H9 (cell line): Measurements from ENCODE around the gene DEPDC1B. TPM values are rescaled to one million over a fixed set of nuclear protein-coding genes. Genes with fewer than 3 reads are reported as not detected.
A peak's percentile ranks its signal among the peaks of the same experiment; 100 is the strongest.

Experiments used
- DNase-seq: peaks from one replicate; pipeline ENCODE4 v3.0.0-alpha.2; 2017
- H2AFZ ChIP-seq: one replicate; pipeline ENCODE4 v1.6.1; 2013; ENCODE audit warnings: mild to moderate bottlenecking, low read length, control low read depth, moderate library complexity
- H2AK5ac ChIP-seq: 2 replicates; pipeline ENCODE4 v1.6.1; 2013; ENCODE audit warnings: low read length, control low read depth, mixed read lengths; ENCODE audit not compliant: insufficient read length
- H2BK120ac ChIP-seq: one replicate; pipeline ENCODE4 v1.6.1; 2013; ENCODE audit warnings: low read depth, mild to moderate bottlenecking, low read length, control low read depth, inconsistent platforms; ENCODE audit not compliant: poor library complexity, severe bottlenecking
- H2BK12ac ChIP-seq: 2 replicates; pipeline ENCODE4 v1.6.1; 2013; ENCODE audit warnings: low read length, control low read depth, mixed read lengths, low read depth; ENCODE audit not compliant: insufficient read length
- H2BK15ac ChIP-seq: 2 replicates; pipeline ENCODE4 v1.6.1; 2013; ENCODE audit warnings: low read depth, low read length, control low read depth
- H2BK20ac ChIP-seq: one replicate; pipeline ENCODE4 v1.6.1; 2013; ENCODE audit warnings: low read depth, mild to moderate bottlenecking, low read length, control low read depth, inconsistent platforms; ENCODE audit not compliant: poor library complexity, severe bottlenecking
- H2BK5ac ChIP-seq: 2 replicates; pipeline ENCODE4 v1.6.1; 2013; ENCODE audit warnings: low read length, control low read depth, mixed read lengths; ENCODE audit not compliant: insufficient read length
- H3K14ac ChIP-seq: 2 replicates; pipeline ENCODE4 v1.6.1; 2013; ENCODE audit warnings: low read length, control low read depth; ENCODE audit not compliant: insufficient read depth
- H3K18ac ChIP-seq: 2 replicates; pipeline ENCODE4 v1.6.1; 2013; ENCODE audit warnings: low read depth, mild to moderate bottlenecking, mixed read lengths, low read length, control low read depth; ENCODE audit not compliant: insufficient read length
- H3K23ac ChIP-seq: 2 replicates; pipeline ENCODE4 v1.6.1; 2013; ENCODE audit warnings: low read length, control low read depth, mixed read lengths, low read depth; ENCODE audit not compliant: insufficient read length
- H3K23me2 ChIP-seq: 2 replicates; pipeline ENCODE4 v1.6.1; 2013; ENCODE audit warnings: low read depth, mild to moderate bottlenecking, mixed read lengths, low read length, control low read depth; ENCODE audit not compliant: insufficient read length, poor library complexity, severe bottlenecking
- H3K27ac ChIP-seq: 2 replicates; pipeline ENCODE4 v1.5.1; 2013; ENCODE audit warnings: low read length, control low read depth, mixed read lengths, low read depth; ENCODE audit not compliant: insufficient read length
- H3K27me3 ChIP-seq: 2 replicates; pipeline ENCODE4 v1.6.1; 2013; ENCODE audit warnings: low read length, control low read depth, inconsistent platforms; ENCODE audit not compliant: insufficient read depth
- H3K4ac ChIP-seq: 2 replicates; pipeline ENCODE4 v1.6.1; 2013; ENCODE audit warnings: low read depth, mild to moderate bottlenecking, control low read depth, inconsistent platforms, low read length, moderate library complexity
- H3K4me1 ChIP-seq: 2 replicates; pipeline ENCODE4 v1.6.1; 2013; ENCODE audit warnings: low read length, control low read depth, inconsistent platforms; ENCODE audit not compliant: insufficient read depth
- H3K4me2 ChIP-seq: 2 replicates; pipeline ENCODE4 v1.6.1; 2013; ENCODE audit warnings: low read length, control low read depth, mixed read lengths; ENCODE audit not compliant: insufficient read length, insufficient read depth
- H3K56ac ChIP-seq: 2 replicates; pipeline ENCODE4 v1.6.1; 2013; ENCODE audit warnings: low read depth, mild to moderate bottlenecking, mixed read lengths, low read length, control low read depth; ENCODE audit not compliant: insufficient read length
- H3K79me1 ChIP-seq: 2 replicates; pipeline ENCODE4 v1.6.1; 2013; ENCODE audit warnings: low read depth, mild to moderate bottlenecking, moderate library complexity, low read length, control low read depth, inconsistent platforms; ENCODE audit not compliant: insufficient read depth, poor library complexity, severe bottlenecking
- H3K79me2 ChIP-seq: 2 replicates; pipeline ENCODE4 v1.6.1; 2013; ENCODE audit warnings: low read length, control low read depth, inconsistent platforms; ENCODE audit not compliant: insufficient read depth
- H3K9ac ChIP-seq: 2 replicates; pipeline ENCODE4 v1.6.1; 2013; ENCODE audit warnings: low read length, control low read depth, mixed read lengths; ENCODE audit not compliant: insufficient read length; ENCODE audit errors: extremely low read depth
- H3K9me3 ChIP-seq: one replicate; pipeline ENCODE4 v1.6.1; 2013; ENCODE audit warnings: low read depth, low read length, inconsistent platforms; ENCODE audit not compliant: control insufficient read depth
- H3T11ph ChIP-seq: one replicate; pipeline ENCODE4 v1.6.1; 2013; ENCODE audit warnings: mild to moderate bottlenecking, low read length, control low read depth, inconsistent platforms
- H4K20me1 ChIP-seq: one replicate; pipeline ENCODE4 v1.6.1; 2013; ENCODE audit not compliant: control insufficient read depth, insufficient read length, insufficient read depth
- H4K5ac ChIP-seq: 2 replicates; pipeline ENCODE4 v1.6.1; 2013; ENCODE audit warnings: low read depth, mild to moderate bottlenecking, mixed read lengths, low read length, control low read depth; ENCODE audit not compliant: insufficient read length
- H4K8ac ChIP-seq: replicated peaks from 2 replicates; pipeline ENCODE4 v1.6.1; 2013; ENCODE audit warnings: low read length, control low read depth, mixed read lengths, low read depth; ENCODE audit not compliant: insufficient read length
- H4K91ac ChIP-seq: 2 replicates; pipeline ENCODE4 v1.6.1; 2013; ENCODE audit warnings: low read depth, mild to moderate bottlenecking, moderate library complexity, mixed read lengths, low read length, control low read depth; ENCODE audit not compliant: insufficient read length
- H3K27ac Mint-ChIP-seq, 3 experiments: 2 replicates in 2 of 3; 3 replicates in 1 of 3; pipeline ENCODE4 v1.8.0; 2020 to 2021; ENCODE audit warnings: mixed read lengths in 3 of 3, mild to moderate bottlenecking in 1 of 3, moderate library complexity in 1 of 3
- H3K27me3 Mint-ChIP-seq: 2 replicates; pipeline ENCODE4 v1.8.0; 2021; ENCODE audit warnings: low read depth, mild to moderate bottlenecking, moderate library complexity, mixed read lengths
- H3K36me3 Mint-ChIP-seq, 3 experiments: 2 replicates in 2 of 3; 3 replicates in 1 of 3; pipeline ENCODE4 v1.8.0; 2020 to 2021; ENCODE audit warnings: low read depth in 3 of 3, mixed read lengths in 3 of 3; ENCODE audit not compliant: insufficient read depth in 1 of 3
- H3K4me1 Mint-ChIP-seq, 2 experiments: 2 replicates each; pipeline ENCODE4 v1.8.0; 2020; ENCODE audit warnings: mixed read lengths in 2 of 2
- H3K4me3 Mint-ChIP-seq, 2 experiments: 2 replicates in 1 of 2; 3 replicates in 1 of 2; pipeline ENCODE4 v1.8.0; 2020 to 2021; ENCODE audit warnings: mild to moderate bottlenecking in 2 of 2, mixed read lengths in 2 of 2, moderate library complexity in 1 of 2
- H3K9me3 Mint-ChIP-seq, 2 experiments: 2 replicates in 1 of 2; 3 replicates in 1 of 2; pipeline ENCODE4 v1.8.0; 2020; ENCODE audit warnings: mild to moderate bottlenecking in 2 of 2, mixed read lengths in 2 of 2, moderate library complexity in 1 of 2
- WGBS: extraction: QIAGEN DNeasy Blood & Tissue Kit; methylation state at CpG from one replicate; pipeline ENCODE4 v1.1.7; 2013; ENCODE audit warnings: missing lambda C conversion rate, low lambda C conversion rate, mixed read lengths; ENCODE audit not compliant: insufficient read length; ENCODE audit errors: extremely low coverage; 5-methylcytosine and 5-hydroxymethylcytosine counted together
- total RNA-seq: library from RNA; stranded (reverse); gene quantifications from 2 replicates; pipeline ENCODE4 v1.2.1, GENCODE V29; 2021
- TF ChIP-seq, protein P1 (sequence below): fragments of 200-600 bp; sonication (generic); conservative IDR thresholded peaks from 3 replicates; pipeline ENCODE4 v1.8.0; 2021; ENCODE audit warnings: antibody characterized with exemption, mild to moderate bottlenecking

The DEPDC1B gene
- total RNA-seq, 1 experiment from 2014 or later = 49.0 TPM

DNA sequence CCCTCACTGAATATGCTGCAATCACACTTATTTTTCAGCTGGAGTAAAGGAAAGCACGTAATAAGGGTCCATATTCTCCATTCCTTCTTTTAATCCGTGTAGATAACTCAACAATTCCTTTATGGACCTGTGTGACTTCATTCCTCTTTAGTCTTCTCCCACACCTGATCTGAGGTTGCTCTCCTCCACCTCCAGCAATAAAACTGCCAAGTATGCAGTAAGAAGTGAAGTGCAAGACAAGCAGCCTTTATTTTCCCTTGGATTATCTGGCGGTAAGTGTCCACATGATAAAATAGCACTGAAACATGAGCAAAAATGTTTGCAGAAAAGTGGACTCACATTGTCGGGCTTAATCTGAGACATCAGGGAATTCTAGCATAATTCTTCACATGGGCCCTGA, 13.8 kb downstream of the DEPDC1B start:
- Histone ChIP-seq H3K4me2 (no peak overlapping the region), H3K79me2 (peaks cover 10% of the 10 kb centered on the region; the same call in 1 of the 2 replicates), H3K27ac (no peak overlapping the region), H2BK20ac (no peak overlapping the region), H3K79me1 (peaks cover 1% of the 10 kb centered on the region), H3K4ac (no peak overlapping the region), H2BK12ac (no peak overlapping the region), H3K23ac (no peak overlapping the region), H3K56ac (no peak overlapping the region), H4K20me1 (no peaks in the 10 kb centered on the region), H2BK5ac (no peak overlapping the region), H3T11ph (no peak overlapping the region), H2AFZ (no peak overlapping the region), H2AK5ac (no peak overlapping the region), H4K5ac (no peak overlapping the region), H3K18ac (no peak overlapping the region), H2BK120ac (no peak overlapping the region), H3K4me1 (no peaks in the 10 kb centered on the region), H4K8ac (no peak overlapping the region), H4K91ac (no peak overlapping the region), H3K23me2 (no peaks in the 10 kb centered on the region), H3K9me3 (no peaks in the 10 kb centered on the region), H3K14ac (no peak overlapping the region), H2BK15ac (no peak overlapping the region), H3K27me3 (no peaks in the 10 kb centered on the region), H3K9ac (no peak overlapping the region)
- Mint-ChIP-seq H3K27ac (0 out of 7 replicates have a peak overlapping the region, but pooled peaks of 1 of the 3 experiments have one; percentile 75), H3K9me3 (no peaks in the 10 kb centered on the region; a peak in 1 of 5 replicates), H3K4me3 (no peak overlapping the region), H3K27me3 (no peaks in the 10 kb centered on the region), H3K4me1 (peaks cover 5 to 7% of the 10 kb centered on the region in 2 experiments), H3K36me3 (peaks cover 25 to 52% (median 46%) of the 10 kb centered on the region in 3 experiments)
- TF ChIP-seq, protein P1, sequence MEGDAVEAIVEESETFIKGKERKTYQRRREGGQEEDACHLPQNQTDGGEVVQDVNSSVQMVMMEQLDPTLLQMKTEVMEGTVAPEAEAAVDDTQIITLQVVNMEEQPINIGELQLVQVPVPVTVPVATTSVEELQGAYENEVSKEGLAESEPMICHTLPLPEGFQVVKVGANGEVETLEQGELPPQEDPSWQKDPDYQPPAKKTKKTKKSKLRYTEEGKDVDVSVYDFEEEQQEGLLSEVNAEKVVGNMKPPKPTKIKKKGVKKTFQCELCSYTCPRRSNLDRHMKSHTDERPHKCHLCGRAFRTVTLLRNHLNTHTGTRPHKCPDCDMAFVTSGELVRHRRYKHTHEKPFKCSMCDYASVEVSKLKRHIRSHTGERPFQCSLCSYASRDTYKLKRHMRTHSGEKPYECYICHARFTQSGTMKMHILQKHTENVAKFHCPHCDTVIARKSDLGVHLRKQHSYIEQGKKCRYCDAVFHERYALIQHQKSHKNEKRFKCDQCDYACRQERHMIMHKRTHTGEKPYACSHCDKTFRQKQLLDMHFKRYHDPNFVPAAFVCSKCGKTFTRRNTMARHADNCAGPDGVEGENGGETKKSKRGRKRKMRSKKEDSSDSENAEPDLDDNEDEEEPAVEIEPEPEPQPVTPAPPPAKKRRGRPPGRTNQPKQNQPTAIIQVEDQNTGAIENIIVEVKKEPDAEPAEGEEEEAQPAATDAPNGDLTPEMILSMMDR = no peak
- WGBS = no CpG with 5 or more reads among the region's 4 CpGs
- no peak for DNase-seq
